ENCODE data around the gene AGRN.

AGRN gene

GRCh38 chr1:1079408-1080121 lies 59.6 kb downstream of the AGRN start:
- H3K27ac ChIP-seq (ENCODE audit: low read length) = no peak overlapping the region
- H3K9me3 ChIP-seq (ENCODE audit: insufficient read depth, low read depth, low read length) = no peaks in the 10 kb centered on the region
- H3K27me3 ChIP-seq (ENCODE audit: insufficient read depth, low read length) = peaks cover 10% of the 10 kb centered on the region
- H3K4me3 ChIP-seq (ENCODE audit: low read length) = peak overlapping the region; percentile 63
- H3K9ac ChIP-seq (ENCODE audit: low read depth, low read length) = peak overlapping the region; percentile 30; the same call in 1 of the 2 replicates
- H3K36me3 ChIP-seq (ENCODE audit: insufficient read depth, low read depth, low read length) = no peaks in the 10 kb centered on the region
- no peaks in the 10 kb centered on the region for H3K4me1 ChIP-seq (ENCODE audit: insufficient read depth, low read length)

GRCh38 chr1:1080122-1080757 lies 60.3 kb downstream of the AGRN start:
- Histone ChIP-seq H3K27ac (ENCODE audit: low read length) (no peak overlapping the region), H3K9ac (ENCODE audit: low read depth, low read length) (no peak overlapping the region; the same call in 1 of the 2 replicates), H3K27me3 (ENCODE audit: insufficient read depth, low read length) (peaks cover 7% of the 10 kb centered on the region), H3K4me3 (ENCODE audit: low read length) (peak overlapping the region; percentile 63), H3K36me3 (ENCODE audit: insufficient read depth, low read depth, low read length) (no peaks in the 10 kb centered on the region), H3K9me3 (ENCODE audit: insufficient read depth, low read depth, low read length) (no peaks in the 10 kb centered on the region), H3K4me1 (ENCODE audit: insufficient read depth, low read length) (no peaks in the 10 kb centered on the region)

GRCh38 chr1:1080951-1081310 lies 61.0 kb downstream of the AGRN start:
- Histone ChIP-seq H3K9ac (ENCODE audit: low read depth, low read length) (no peak overlapping the region), H3K4me3 (ENCODE audit: low read length) (no peak overlapping the region), H3K36me3 (ENCODE audit: insufficient read depth, low read depth, low read length) (no peaks in the 10 kb centered on the region), H3K27me3 (ENCODE audit: insufficient read depth, low read length) (peaks cover 7% of the 10 kb centered on the region), H3K9me3 (ENCODE audit: insufficient read depth, low read depth, low read length) (no peaks in the 10 kb centered on the region), H3K4me1 (ENCODE audit: insufficient read depth, low read length) (no peaks in the 10 kb centered on the region), H3K27ac (ENCODE audit: low read length) (no peak overlapping the region)

- peaks cover 7% of the 10 kb centered on the region for H3K27me3 ChIP-seq (ENCODE audit: insufficient read depth, low read length)
- no peak overlapping the region for H3K4me3 ChIP-seq (ENCODE audit: low read length)
- H3K36me3 ChIP-seq (ENCODE audit: insufficient read depth, low read depth, low read length) = no peaks in the 10 kb centered on the region
- H3K4me1 ChIP-seq (ENCODE audit: insufficient read depth, low read length) = no peaks in the 10 kb centered on the region
- no peak overlapping the region for H3K9ac ChIP-seq (ENCODE audit: low read depth, low read length)
- no peak overlapping the region for H3K27ac ChIP-seq (ENCODE audit: low read length)
- H3K9me3 ChIP-seq (ENCODE audit: insufficient read depth, low read depth, low read length) = no peaks in the 10 kb centered on the region
These were observed 61.7 kb downstream of the AGRN start for GRCh38 chr1:1081311-1082238.

GRCh38 chr1:1082239-1082775 lies 62.4 kb downstream of the AGRN start:
- Histone ChIP-seq H3K4me1 (ENCODE audit: insufficient read depth, low read length) (no peaks in the 10 kb centered on the region), H3K36me3 (ENCODE audit: insufficient read depth, low read depth, low read length) (no peaks in the 10 kb centered on the region), H3K27me3 (ENCODE audit: insufficient read depth, low read length) (peaks cover 7% of the 10 kb centered on the region), H3K9me3 (ENCODE audit: insufficient read depth, low read depth, low read length) (no peaks in the 10 kb centered on the region), H3K27ac (ENCODE audit: low read length) (no peak overlapping the region), H3K4me3 (ENCODE audit: low read length) (no peak overlapping the region), H3K9ac (ENCODE audit: low read depth, low read length) (no peak overlapping the region)

GRCh38 chr1:1082776-1083415 lies 63.0 kb downstream of the AGRN start:
- Histone ChIP-seq H3K4me1 (ENCODE audit: insufficient read depth, low read length) (no peaks in the 10 kb centered on the region), H3K36me3 (ENCODE audit: insufficient read depth, low read depth, low read length) (no peaks in the 10 kb centered on the region)

GRCh38 chr1:1083416-1084371 lies 63.8 kb downstream of the AGRN start:
- Histone ChIP-seq H3K36me3 (ENCODE audit: insufficient read depth, low read depth, low read length) (no peaks in the 10 kb centered on the region), H3K4me3 (ENCODE audit: low read length) (no peak overlapping the region), H3K4me1 (ENCODE audit: insufficient read depth, low read length) (no peaks in the 10 kb centered on the region), H3K27me3 (ENCODE audit: insufficient read depth, low read length) (peaks cover 7% of the 10 kb centered on the region), H3K9me3 (ENCODE audit: insufficient read depth, low read depth, low read length) (no peaks in the 10 kb centered on the region), H3K9ac (ENCODE audit: low read depth, low read length) (no peak overlapping the region), H3K27ac (ENCODE audit: low read length) (no peak overlapping the region)

More at GRCh38 chr1:1082776-1083415, 63.0 kb downstream of the AGRN start:
- Histone ChIP-seq H3K9ac (ENCODE audit: low read depth, low read length) (no peak overlapping the region), H3K9me3 (ENCODE audit: insufficient read depth, low read depth, low read length) (no peaks in the 10 kb centered on the region), H3K27me3 (ENCODE audit: insufficient read depth, low read length) (peaks cover 7% of the 10 kb centered on the region), H3K27ac (ENCODE audit: low read length) (no peak overlapping the region), H3K4me3 (ENCODE audit: low read length) (no peak overlapping the region)

GRCh38 chr1:1084372-1085170 lies 64.7 kb downstream of the AGRN start:
- Histone ChIP-seq H3K9ac (ENCODE audit: low read depth, low read length) (no peak overlapping the region), H3K36me3 (ENCODE audit: insufficient read depth, low read depth, low read length) (no peaks in the 10 kb centered on the region), H3K4me3 (ENCODE audit: low read length) (no peak overlapping the region), H3K27me3 (ENCODE audit: insufficient read depth, low read length) (peaks cover 2% of the 10 kb centered on the region), H3K4me1 (ENCODE audit: insufficient read depth, low read length) (no peaks in the 10 kb centered on the region), H3K9me3 (ENCODE audit: insufficient read depth, low read depth, low read length) (no peaks in the 10 kb centered on the region), H3K27ac (ENCODE audit: low read length) (no peak overlapping the region)

GRCh38 chr1:1085171-1085841 lies 65.4 kb downstream of the AGRN start:
- no peaks in the 10 kb centered on the region for H3K4me1 ChIP-seq (ENCODE audit: insufficient read depth, low read length)
- no peak overlapping the region for H3K9ac ChIP-seq (ENCODE audit: low read depth, low read length)
- H3K9me3 ChIP-seq (ENCODE audit: insufficient read depth, low read depth, low read length) = no peaks in the 10 kb centered on the region
- H3K27me3 ChIP-seq (ENCODE audit: insufficient read depth, low read length) = no peaks in the 10 kb centered on the region
- no peaks in the 10 kb centered on the region for H3K36me3 ChIP-seq (ENCODE audit: insufficient read depth, low read depth, low read length)
- no peak overlapping the region for H3K4me3 ChIP-seq (ENCODE audit: low read length)
- no peak overlapping the region for H3K27ac ChIP-seq (ENCODE audit: low read length)

Data from iPS-20b (cell line).